Measurements from ENCODE around the gene FAM114A1.

GRCh38 chr4:38989487-38989886, 121.9 kb downstream of the FAM114A1 start:
- TF ChIP-seq SIN3A (conservative IDR thresholded peaks at IDR 0.05 in 1 of 2, IDR thresholded peaks at IDR 0.05 in 1 of 2; ENCODE audit: low read depth in 1 of 2, low read length in 2 of 2) (no peak), BRCA1 (IDR thresholded peaks at IDR 0.05; ENCODE audit: low read depth, low read length) (no peak), GTF2F1 (IDR thresholded peaks at IDR 0.05; ENCODE audit: borderline replicate concordance, low read depth, low read length) (no peak), POLR2A (IDR thresholded peaks at IDR 0.05; ENCODE audit: control extremely low read depth in 1 of 2, low read depth in 2 of 2, low read length in 2 of 2) (no peak), EZH2 (IDR thresholded peaks at IDR 0.05; ENCODE audit: low read depth, low read length, severe bottlenecking) (no peak), ZNF274 (IDR thresholded peaks at IDR 0.05; ENCODE audit: borderline replicate concordance, extremely low read depth, low read length) (no peak), TEAD4 (IDR thresholded peaks at IDR 0.05; ENCODE audit: low read depth, low read length) (no peak), MAX (IDR thresholded peaks at IDR 0.05) (no peak), CTCF (IDR thresholded peaks at IDR 0.05; ENCODE audit: control extremely low read depth in 1 of 3, insufficient read depth in 1 of 3, low read depth in 1 of 3, low read length in 3 of 3) (no peak), BCL11A (IDR thresholded peaks at IDR 0.05; ENCODE audit: low read depth in 2 of 2, low read length in 2 of 2) (no peak), ATF3 (IDR thresholded peaks at IDR 0.05; ENCODE audit: insufficient read depth, low read depth, low read length) (no peak), EP300 (IDR thresholded peaks at IDR 0.05; ENCODE audit: borderline replicate concordance in 1 of 2, low read depth in 2 of 2, low read length in 2 of 2) (no peak), SUZ12 (IDR thresholded peaks at IDR 0.05; ENCODE audit: low read length) (no peak)

Measured in H1 (cell line).